Spinal cord (tissue), 10 donors: ENCODE data around the gene SERTAD4. TPM values are rescaled to one million over a fixed set of nuclear protein-coding genes. Genes with fewer than 3 reads are reported as not detected.
"Not testable (repeated sequence)": the region's sequence is repeated elsewhere in the genome, so short reads cannot be mapped to it uniquely, and the experiment has no call there.

ENCODE experiments used
- DNase-seq, 6 donors: peaks; one replicate each; pipeline versions ENCODE4 v3.0.0 to v3.0.0-alpha.2; 2013 to 2015; ENCODE audit warnings: low spot score in 6 of 6, low read depth in 4 of 6
- H3K27ac ChIP-seq: one replicate; pipeline ENCODE4 v1.5.1; 2013; ENCODE audit warnings: low read depth, low read length, control low read depth
- H3K27me3 ChIP-seq: one replicate; pipeline ENCODE4 v1.6.1; 2013; ENCODE audit warnings: low read length; ENCODE audit not compliant: control insufficient read depth, insufficient read depth
- H3K36me3 ChIP-seq: one replicate; pipeline ENCODE4 v1.6.1; 2013; ENCODE audit warnings: low read length; ENCODE audit not compliant: control insufficient read depth, insufficient read depth
- H3K4me1 ChIP-seq: one replicate; pipeline ENCODE4 v1.6.1; 2013; ENCODE audit warnings: low read length; ENCODE audit not compliant: control insufficient read depth, insufficient read depth
- H3K4me3 ChIP-seq: one replicate; pipeline ENCODE4 v1.5.1; 2013; ENCODE audit warnings: low read depth, low read length, control low read depth
- H3K9me3 ChIP-seq: one replicate; pipeline ENCODE4 v1.6.1; 2013; ENCODE audit warnings: low read length; ENCODE audit not compliant: control insufficient read depth, insufficient read depth
- WGBS: methylation state at CpG from one replicate; pipeline ENCODE4 v1.1.5; 2013; ENCODE audit warnings: missing lambda C conversion rate; ENCODE audit not compliant: insufficient coverage; 5-methylcytosine and 5-hydroxymethylcytosine counted together
- long read RNA-seq, 4 donors: transcript quantifications; one replicate each; lab custom pipeline, GENCODE V29; 2026
- polyA plus RNA-seq, 2 donors: library from polyadenylated mRNA; unstranded; fragments of 120-200 nt; gene quantifications; one replicate each; pipeline ENCODE4 v1.2.1, GENCODE V29; 2013; ENCODE audit not compliant: insufficient read length in 2 of 2
- total RNA-seq, 2 donors: library from RNA; depleted of rRNA in 1 of 2; stranded (reverse); fragments of 120-200 nt in 1 of 2; fragments of >200 nt in 1 of 2; gene quantifications; one replicate each; pipeline versions ENCODE4 v1.2.3 to v1.2.4, GENCODE V29; 2013 to 2014
- donor health status: healthy.

Gene SERTAD4
- 1 to 10 TPM; 5.3 to 7.6 TPM for total RNA-seq
- 10 to 100 TPM in 1 of 2 donors, 1 to 10 TPM in 1; 8.8 to 10.2 TPM for polyA plus RNA-seq
- long read RNA-seq, donor 1, full-length matches to known transcripts = 2 of 2 reads
- long read RNA-seq, donor 1, partial matches to known transcripts = 0 of 2 reads
- long read RNA-seq, donor 1, other reads (novel, unspliced or antisense) = 0 of 2 reads
- long read RNA-seq, donor 2, full-length matches to known transcripts = 2 of 2 reads
- long read RNA-seq, donor 2, partial matches to known transcripts = 0 of 2 reads
- long read RNA-seq, donor 2, other reads (novel, unspliced or antisense) = 0 of 2 reads
- long read RNA-seq, donor 3, full-length matches to known transcripts = 2 of 2 reads
- long read RNA-seq, donor 3, partial matches to known transcripts = 0 of 2 reads
- long read RNA-seq, donor 3, other reads (novel, unspliced or antisense) = 0 of 2 reads
- long read RNA-seq, donor 4, full-length matches to known transcripts = 2 of 2 reads
- long read RNA-seq, donor 4, partial matches to known transcripts = 0 of 2 reads
- long read RNA-seq, donor 4, other reads (novel, unspliced or antisense) = 0 of 2 reads

DNA sequence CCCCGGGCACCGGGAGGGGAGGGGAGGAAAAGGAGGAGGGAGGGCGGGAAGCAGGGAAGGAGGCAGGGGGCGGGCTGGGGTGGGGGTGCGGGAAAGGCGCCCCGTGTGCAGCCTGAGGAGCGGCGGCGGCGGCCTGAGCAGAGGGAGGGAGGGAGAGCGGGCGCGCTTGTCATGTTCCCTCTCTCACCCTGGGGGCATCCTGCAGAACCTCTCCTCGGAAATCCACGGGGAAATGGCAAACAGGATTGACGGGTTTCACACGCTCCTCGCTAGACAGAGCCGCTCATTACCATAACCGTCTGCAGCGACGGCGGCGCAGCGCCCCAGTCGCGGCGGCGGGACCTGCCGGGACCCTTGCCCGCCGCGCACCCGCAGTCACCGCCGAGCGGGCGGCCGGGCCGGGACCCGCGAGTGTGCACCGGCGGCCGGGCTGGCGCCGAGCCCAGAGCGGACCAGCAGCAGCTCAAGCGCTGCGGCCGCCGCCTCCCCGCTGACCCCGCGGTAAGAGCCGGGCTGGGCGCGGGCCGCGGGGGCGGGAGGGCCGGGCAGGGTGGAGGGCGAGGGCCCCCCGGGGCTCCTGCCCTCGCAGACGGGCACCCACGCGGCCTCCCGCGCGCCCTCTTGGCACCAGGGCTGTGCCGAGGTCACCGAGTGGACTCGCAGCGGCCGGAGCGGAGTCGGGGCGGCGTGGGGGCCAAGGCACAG is at the start of gene SERTAD4:
Gene SERTAD4 (plus strand): TSS at position 286 of the 705 bp plus-strand sequence. CDS start 5,165 bp downstream, outside the sequence.
- peaks cover 26% of the 10 kb centered on the region for H3K4me1 ChIP-seq
- WGBS = under 1% methylated on average over 76 of the region's 81 CpGs
- H3K27me3 ChIP-seq = peaks cover 11% of the 10 kb centered on the region
- DNase-seq = peak in 2 of 6 donors; percentile 78 to 92
- H3K4me3 ChIP-seq = peak within 1 kb of the TSS; percentile 59
- no peaks in the 10 kb centered on the region for H3K9me3 ChIP-seq
- peak within 1 kb of the TSS; percentile 61 for H3K27ac ChIP-seq
- H3K36me3 ChIP-seq = no peaks in the 10 kb centered on the region

DNA sequence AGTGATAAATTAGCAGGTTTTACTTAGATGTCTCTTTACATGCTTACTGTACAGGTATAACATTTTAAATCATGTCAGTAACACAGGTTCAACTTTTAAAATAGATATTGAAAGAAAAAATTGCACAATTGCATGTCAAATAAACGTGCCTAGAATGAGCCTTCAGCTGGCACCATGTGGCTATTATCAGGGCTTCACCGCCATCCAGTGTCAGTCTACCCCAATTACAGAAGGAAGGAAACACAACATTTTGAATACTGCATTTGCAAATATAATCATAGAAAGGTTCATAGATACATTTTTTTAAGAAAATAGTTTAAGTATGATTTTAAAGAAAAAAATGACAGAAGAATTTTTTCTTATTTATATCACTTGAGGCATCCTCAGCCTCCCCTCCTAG is 47.5 kb upstream of the SERTAD4 start:
- Histone ChIP-seq H3K27ac (no peak overlapping the region), H3K36me3 (no peaks in the 10 kb centered on the region), H3K27me3 (no peaks in the 10 kb centered on the region), H3K9me3 (no peaks in the 10 kb centered on the region), H3K4me3 (no peak overlapping the region), H3K4me1 (no peaks in the 10 kb centered on the region)
- no peak for DNase-seq
- WGBS = no CpG with 5 or more reads among the region's 2 CpGs

DNA sequence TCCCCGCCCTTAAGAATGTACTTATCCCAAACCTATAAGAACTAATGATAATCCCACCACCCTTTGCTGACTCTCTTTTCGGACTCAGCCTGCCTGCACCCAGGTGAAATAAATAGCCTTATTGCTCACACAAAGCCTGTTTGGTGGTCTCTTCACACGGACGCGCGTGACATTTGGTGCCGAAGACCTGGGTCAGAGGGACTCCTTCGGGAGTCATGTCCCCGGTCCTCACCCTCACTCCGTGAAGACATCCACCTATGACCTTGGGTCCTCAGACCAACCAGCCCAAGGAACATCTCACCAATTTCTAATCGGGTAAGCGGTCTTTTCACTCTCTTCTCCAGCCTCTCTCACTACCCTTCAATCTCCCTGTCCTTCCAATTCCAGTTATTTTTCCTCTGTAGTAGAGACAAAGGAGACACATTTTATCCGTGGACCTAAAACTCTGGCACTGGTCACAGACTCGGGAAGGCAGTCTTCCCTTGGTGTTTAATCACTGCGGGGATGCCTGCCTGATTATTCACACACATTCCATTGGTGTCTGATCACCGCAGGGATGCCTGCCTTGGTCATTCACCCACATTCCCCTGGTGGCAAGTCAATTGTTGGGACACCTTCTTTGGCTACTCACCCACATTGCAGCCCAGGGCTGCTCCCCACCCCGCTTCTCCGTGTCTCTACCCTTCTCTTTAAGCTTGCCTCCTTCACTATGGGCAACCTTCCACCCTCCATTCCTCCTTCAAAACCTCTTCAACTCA is 44.6 kb upstream of the SERTAD4 start:
- H3K27me3 ChIP-seq, H3K4me3 ChIP-seq, H3K9me3 ChIP-seq, H3K27ac ChIP-seq, H3K4me1 ChIP-seq, DNase-seq, H3K36me3 ChIP-seq: not testable (repeated sequence)
- 88% methylated on average over 15 of the region's 18 CpGs for WGBS

DNA sequence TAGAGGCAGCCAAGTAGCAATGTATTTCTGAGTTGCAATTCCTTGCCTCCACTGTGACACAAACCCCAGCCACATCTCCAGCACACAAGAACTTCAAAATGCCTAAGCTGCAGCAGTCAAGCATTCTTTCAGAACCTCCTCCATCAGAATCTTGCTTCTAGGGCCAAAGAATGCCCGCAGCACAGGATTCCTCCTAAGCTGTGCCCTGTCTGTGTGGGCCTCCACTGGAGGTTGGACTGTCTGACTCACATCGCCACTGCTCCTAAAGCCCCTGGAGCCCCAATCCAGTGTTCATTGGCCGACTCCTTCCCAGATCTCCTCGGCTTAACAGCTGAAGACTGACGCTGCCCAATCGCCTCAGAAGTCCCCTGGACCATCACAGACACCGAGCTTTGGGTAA is 43.2 kb upstream of the SERTAD4 start:
- 91% methylated on average over 7 of the region's 7 CpGs for WGBS
- Histone ChIP-seq H3K36me3 (no peaks in the 10 kb centered on the region), H3K27ac (no peak overlapping the region), H3K9me3 (no peaks in the 10 kb centered on the region), H3K4me1 (no peaks in the 10 kb centered on the region), H3K27me3 (no peaks in the 10 kb centered on the region), H3K4me3 (no peak overlapping the region)
- no peak for DNase-seq

DNA sequence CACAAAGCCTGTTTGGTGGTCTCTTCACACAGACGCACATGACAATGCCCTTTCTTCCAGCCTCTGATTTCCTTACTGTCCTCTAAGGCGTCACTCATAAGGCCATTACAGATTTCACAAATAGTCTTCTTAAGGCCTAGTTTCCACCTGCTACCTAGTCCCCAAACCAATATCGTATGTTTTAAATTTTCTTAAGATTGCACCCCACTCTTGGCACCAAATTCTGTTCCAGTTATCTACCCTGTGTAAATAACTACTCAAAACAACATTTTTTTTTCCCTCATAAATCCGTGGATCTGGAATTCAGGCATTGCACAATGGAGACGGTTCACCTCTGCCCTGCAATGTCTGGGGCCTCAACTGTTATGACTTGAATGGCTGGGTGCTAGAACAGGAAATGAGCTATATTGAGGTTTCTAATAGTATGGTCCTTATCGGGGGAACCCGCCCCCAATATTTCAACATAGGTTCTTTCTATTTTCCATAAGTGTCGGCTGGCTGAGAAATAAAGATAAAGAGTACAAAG is 36.9 kb upstream of the SERTAD4 start:
- 94% methylated on average over 4 of the region's 8 CpGs for WGBS
- H3K9me3 ChIP-seq = peaks cover 2% of the 10 kb centered on the region
- H3K4me1 ChIP-seq = no peaks in the 10 kb centered on the region
- H3K36me3 ChIP-seq = no peaks in the 10 kb centered on the region
- H3K27ac ChIP-seq = no peak overlapping the region
- no peaks in the 10 kb centered on the region for H3K27me3 ChIP-seq
- no peak for DNase-seq
- H3K4me3 ChIP-seq = no peak overlapping the region

DNA sequence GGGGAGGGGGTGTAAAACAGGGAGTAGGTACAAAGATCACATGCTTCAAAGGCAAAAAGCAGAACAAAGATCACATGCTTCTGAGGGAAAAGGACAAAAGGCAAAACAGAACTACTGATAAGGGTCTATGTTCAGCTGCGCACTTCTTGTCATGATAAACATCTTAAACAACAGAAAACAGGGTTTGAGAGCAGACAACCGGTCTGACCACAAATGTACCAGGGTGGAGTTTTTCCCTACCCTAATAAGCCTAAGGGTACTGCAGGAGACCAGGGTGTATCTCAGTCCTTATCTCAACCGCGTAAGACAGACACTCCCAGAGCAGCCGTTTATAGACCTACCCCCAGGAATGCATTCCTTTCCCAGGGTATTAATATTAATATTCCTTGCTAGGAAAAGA is 36.3 kb upstream of the SERTAD4 start:
- 83% methylated on average over 1 of the region's 5 CpGs for WGBS
- H3K4me1 ChIP-seq, H3K4me3 ChIP-seq, H3K36me3 ChIP-seq, H3K9me3 ChIP-seq, H3K27ac ChIP-seq, H3K27me3 ChIP-seq, DNase-seq: not testable (repeated sequence)

DNA sequence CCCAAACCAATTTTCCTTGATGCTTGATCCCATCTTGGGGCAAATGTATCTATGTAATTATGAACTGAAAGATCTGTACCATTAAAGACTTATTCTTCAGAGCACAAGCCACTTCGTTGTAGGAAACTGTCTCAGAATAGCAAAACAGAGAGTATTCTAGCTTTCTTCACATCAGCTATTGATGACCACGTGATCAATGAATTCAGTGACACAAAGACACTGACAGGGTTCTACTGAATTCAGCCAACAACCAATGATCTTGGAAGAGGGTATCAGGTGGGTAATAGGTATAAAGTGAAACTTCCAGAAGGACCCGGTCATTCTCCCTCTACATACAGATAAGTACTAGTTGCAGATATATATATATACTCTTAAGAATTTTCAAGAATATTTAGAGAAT is 33.8 kb upstream of the SERTAD4 start:
- DNase-seq = no peak
- Histone ChIP-seq H3K4me1 (no peaks in the 10 kb centered on the region), H3K9me3 (peaks cover 2% of the 10 kb centered on the region), H3K36me3 (no peaks in the 10 kb centered on the region), H3K27ac (no peak overlapping the region), H3K27me3 (no peaks in the 10 kb centered on the region), H3K4me3 (no peak overlapping the region)
- no CpG with 5 or more reads among the region's 3 CpGs for WGBS

DNA sequence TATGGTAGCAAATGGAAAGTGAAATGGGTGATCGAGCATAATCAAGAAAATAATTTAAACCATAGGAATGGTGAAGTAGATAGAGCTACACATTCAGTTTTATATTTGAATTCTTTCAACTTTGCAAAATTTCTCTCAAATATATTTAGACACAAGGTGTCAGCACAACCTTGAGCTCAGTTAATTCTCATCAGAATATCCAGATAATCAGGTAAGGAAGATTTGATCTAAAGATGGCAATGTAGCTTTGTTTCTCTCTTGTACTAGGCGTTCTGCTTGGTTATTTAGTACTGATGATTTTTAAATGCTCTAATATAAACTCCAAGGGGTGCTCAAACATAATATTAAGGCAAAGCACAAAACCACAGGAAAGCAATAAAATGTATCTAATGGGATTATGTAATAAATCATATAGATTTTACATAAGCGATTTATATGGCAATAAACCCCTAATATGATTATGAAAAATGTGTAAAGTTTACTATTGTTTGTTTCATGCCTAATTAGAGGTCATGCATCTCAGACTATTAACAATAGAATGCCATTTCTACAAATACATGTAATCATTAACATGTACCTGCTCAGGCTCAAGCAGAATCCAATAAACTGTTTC is 32.4 kb upstream of the SERTAD4 start:
- Histone ChIP-seq H3K36me3 (no peaks in the 10 kb centered on the region), H3K4me1 (no peaks in the 10 kb centered on the region), H3K9me3 (peaks cover 2% of the 10 kb centered on the region), H3K4me3 (no peak overlapping the region), H3K27ac (no peak overlapping the region), H3K27me3 (no peaks in the 10 kb centered on the region)
- DNase-seq = peak in 2 of 6 donors; percentile 16 to 73
- no CpG with 5 or more reads among the region's 3 CpGs for WGBS

DNA sequence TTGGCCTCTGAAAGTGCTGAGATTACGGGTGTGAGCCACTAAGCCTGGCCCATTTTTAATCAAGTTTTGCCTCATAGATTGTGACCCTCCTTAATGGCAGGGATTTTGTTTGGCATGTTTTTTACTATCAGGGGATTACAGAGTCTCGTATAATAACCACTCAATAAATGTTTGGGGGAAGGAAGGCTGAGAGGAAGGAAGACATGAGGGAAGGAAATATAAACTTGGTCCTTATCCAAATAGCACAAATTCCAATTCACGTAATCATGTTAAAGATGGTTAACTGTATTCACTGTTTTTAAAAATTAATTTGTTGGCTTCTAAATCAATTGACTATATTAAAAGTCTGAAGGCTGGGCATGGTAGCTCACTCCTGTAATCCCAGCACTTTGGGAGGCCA is 30.9 kb upstream of the SERTAD4 start:
- Histone ChIP-seq H3K36me3 (no peaks in the 10 kb centered on the region), H3K4me1 (no peaks in the 10 kb centered on the region), H3K27me3 (no peaks in the 10 kb centered on the region), H3K9me3 (no peaks in the 10 kb centered on the region), H3K4me3 (no peak overlapping the region), H3K27ac (no peak overlapping the region)
- no CpG with 5 or more reads among the region's 3 CpGs for WGBS
- DNase-seq = no peak
